ENCODE measurements around the gene TMEM135. TPM values are rescaled to one million over a fixed set of nuclear protein-coding genes. Genes with fewer than 3 reads are reported as not detected.
"Not testable (repeated sequence)": the region's sequence is repeated elsewhere in the genome, so short reads cannot be mapped to it uniquely, and the experiment has no call there.

TMEM135 gene
- total RNA-seq, 6 experiments from 2014 or later: 12.2 to 27.9 (median 18.8) TPM

DNA sequence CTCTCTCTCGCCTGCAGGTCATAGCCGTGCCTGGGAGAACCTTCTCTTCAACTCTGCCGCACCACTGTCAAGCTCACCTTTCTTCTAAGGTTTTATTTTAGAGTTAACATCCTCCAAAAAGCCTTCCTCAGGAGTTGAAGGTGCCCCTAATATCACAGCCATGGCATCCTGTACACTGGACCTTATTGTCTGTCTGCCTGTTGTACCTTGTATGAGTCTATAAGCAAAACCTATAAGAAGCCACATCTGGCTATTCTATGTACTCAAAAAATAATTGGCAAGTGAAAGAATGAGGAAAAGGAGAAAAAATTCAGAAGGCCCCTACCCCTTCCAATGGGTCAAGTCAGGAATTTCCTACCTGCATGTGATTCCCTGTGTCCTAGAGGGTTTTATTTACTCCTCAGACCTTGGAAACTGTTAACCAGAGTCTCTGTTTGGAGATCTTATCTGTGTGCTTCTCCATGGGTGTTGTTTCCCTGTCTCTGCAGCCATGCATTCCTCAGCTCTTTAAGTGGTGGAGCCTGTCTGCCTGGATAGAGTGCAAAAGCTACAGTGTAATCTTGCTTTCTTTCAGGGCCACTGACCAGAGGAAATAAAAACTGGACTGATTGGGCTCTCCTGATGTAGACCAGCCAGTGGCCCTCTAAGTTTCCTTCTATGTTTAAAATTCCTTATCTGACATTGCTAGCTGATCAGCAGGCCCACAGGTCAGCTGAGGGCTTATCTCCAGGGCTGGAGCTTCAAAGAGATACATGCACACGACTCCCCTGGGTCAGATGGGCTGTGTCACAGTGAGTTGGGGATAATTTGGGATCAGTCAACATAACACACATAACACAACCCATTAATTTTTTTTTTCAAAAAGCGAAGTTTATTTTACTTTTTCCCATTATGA, 37.6 kb upstream of the TMEM135 start:
- WGBS (ENCODE audit: insufficient coverage, low coverage, low lambda C conversion rate, missing lambda C conversion rate): 50% methylated on average over 4 of the region's 5 CpGs
- intact Hi-C loops (cut with DNase I): no loop called here
- DNase-seq: no peak
- no peaks in the 10 kb centered on the region for H3K36me3 ChIP-seq
- H3K4me1 ChIP-seq: no peaks in the 10 kb centered on the region
- ATAC-seq: peak in 3 of 4 donors; percentile 31 to 54 (median 38)
- no peaks in the 10 kb centered on the region for H3K27me3 ChIP-seq
- no peak overlapping the region for H3K4me3 ChIP-seq
- H3K9me3 ChIP-seq: no peaks in the 10 kb centered on the region
- TF ChIP-seq POLR2A (IDR thresholded peaks at IDR 0.05): no peak
- TF ChIP-seq, protein P1, sequence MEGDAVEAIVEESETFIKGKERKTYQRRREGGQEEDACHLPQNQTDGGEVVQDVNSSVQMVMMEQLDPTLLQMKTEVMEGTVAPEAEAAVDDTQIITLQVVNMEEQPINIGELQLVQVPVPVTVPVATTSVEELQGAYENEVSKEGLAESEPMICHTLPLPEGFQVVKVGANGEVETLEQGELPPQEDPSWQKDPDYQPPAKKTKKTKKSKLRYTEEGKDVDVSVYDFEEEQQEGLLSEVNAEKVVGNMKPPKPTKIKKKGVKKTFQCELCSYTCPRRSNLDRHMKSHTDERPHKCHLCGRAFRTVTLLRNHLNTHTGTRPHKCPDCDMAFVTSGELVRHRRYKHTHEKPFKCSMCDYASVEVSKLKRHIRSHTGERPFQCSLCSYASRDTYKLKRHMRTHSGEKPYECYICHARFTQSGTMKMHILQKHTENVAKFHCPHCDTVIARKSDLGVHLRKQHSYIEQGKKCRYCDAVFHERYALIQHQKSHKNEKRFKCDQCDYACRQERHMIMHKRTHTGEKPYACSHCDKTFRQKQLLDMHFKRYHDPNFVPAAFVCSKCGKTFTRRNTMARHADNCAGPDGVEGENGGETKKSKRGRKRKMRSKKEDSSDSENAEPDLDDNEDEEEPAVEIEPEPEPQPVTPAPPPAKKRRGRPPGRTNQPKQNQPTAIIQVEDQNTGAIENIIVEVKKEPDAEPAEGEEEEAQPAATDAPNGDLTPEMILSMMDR (IDR thresholded peaks at IDR 0.05): no peak
- H3K27ac ChIP-seq: no peak overlapping the region

- TF ChIP-seq POLR2A (IDR thresholded peaks at IDR 0.05): no peak
- TF ChIP-seq, protein P1 (IDR thresholded peaks at IDR 0.05): no peak
- intact Hi-C loops (cut with DNase I): no loop called here
- no peak for ATAC-seq
- Histone ChIP-seq H3K4me3 (no peak overlapping the region), H3K27ac (no peak overlapping the region), H3K27me3 (no peaks in the 10 kb centered on the region), H3K9me3 (no peaks in the 10 kb centered on the region), H3K4me1 (no peaks in the 10 kb centered on the region), H3K36me3 (no peaks in the 10 kb centered on the region)
- 86% methylated on average over 1 of the region's 1 CpG for WGBS (ENCODE audit: insufficient coverage, low coverage, low lambda C conversion rate, missing lambda C conversion rate)
- DNase-seq: no peak
These were observed 34.8 kb upstream of the TMEM135 start for GRCh38 chr11:87002918-87003317.

DNA sequence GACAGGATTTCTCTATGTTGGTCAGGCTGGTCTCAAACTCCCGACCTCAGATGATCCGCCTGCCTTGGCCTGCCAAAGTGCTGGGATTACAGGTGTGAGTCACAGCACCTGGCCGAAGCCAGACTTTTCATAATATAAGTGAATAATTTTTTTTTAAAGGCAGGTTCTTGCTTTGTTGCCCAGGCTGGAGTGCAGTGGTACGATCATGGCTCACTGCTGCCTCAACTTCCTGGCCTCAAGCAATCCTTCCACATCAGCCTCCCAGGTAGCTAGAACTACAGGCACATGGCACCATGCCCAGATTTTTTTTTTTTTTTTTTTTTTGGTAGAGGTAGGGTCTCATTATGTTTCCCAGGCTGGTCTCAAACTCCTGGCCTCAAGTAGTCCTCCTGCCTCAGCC, 33.5 kb upstream of the TMEM135 start:
- H3K27ac ChIP-seq; ATAC-seq; DNase-seq; H3K9me3 ChIP-seq; H3K27me3 ChIP-seq; H3K4me1 ChIP-seq; H3K36me3 ChIP-seq; intact Hi-C loops (cut with DNase I); H3K4me3 ChIP-seq: not testable (repeated sequence)
- 83% methylated on average over 4 of the region's 4 CpGs for WGBS (ENCODE audit: insufficient coverage, low coverage, low lambda C conversion rate, missing lambda C conversion rate)

DNA sequence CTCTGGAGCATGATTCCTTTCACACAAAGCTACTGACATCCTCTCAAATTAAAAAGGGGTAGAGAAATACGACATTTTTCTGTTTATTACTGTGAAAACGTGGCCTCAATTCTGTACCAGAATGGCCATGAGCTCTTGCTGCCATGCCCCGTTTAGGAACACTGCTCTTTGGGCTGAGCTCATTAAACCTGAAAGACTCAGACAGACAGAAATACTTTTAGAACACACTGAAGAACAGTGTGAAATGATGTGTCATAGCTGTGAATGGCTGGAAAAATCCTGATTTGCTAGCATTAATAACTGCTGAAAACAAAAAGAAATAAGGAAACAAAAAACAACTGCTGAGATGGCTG, 32.2 kb upstream of the TMEM135 start:
- ATAC-seq: no peak
- WGBS (ENCODE audit: insufficient coverage, low coverage, low lambda C conversion rate, missing lambda C conversion rate): 19% methylated on average over 3 of the region's 3 CpGs
- no peak overlapping the region for H3K4me3 ChIP-seq
- no peak for TF ChIP-seq POLR2A (IDR thresholded peaks at IDR 0.05)
- TF ChIP-seq, protein P1 (IDR thresholded peaks at IDR 0.05): no peak
- H3K36me3 ChIP-seq: no peaks in the 10 kb centered on the region
- intact Hi-C loops (cut with DNase I): no loop called here
- H3K27ac ChIP-seq: no peak overlapping the region
- H3K9me3 ChIP-seq: no peaks in the 10 kb centered on the region
- no peaks in the 10 kb centered on the region for H3K27me3 ChIP-seq
- no peaks in the 10 kb centered on the region for H3K4me1 ChIP-seq
- DNase-seq: no peak

- TF ChIP-seq POLR2A (IDR thresholded peaks at IDR 0.05): no peak
- TF ChIP-seq, protein P1 (IDR thresholded peaks at IDR 0.05): no peak
- no peak overlapping the region for H3K4me3 ChIP-seq
- intact Hi-C loops (cut with DNase I): no loop called here
- no peak for ATAC-seq
- no peaks in the 10 kb centered on the region for H3K27me3 ChIP-seq
- H3K4me1 ChIP-seq: no peaks in the 10 kb centered on the region
- 80% methylated on average over 4 of the region's 4 CpGs for WGBS (ENCODE audit: insufficient coverage, low coverage, low lambda C conversion rate, missing lambda C conversion rate)
- no peak overlapping the region for H3K27ac ChIP-seq
- no peaks in the 10 kb centered on the region for H3K36me3 ChIP-seq
- no peaks in the 10 kb centered on the region for H3K9me3 ChIP-seq
- no peak for DNase-seq
These were observed 31.7 kb upstream of the TMEM135 start for GRCh38 chr11:87006035-87006434.

Measured in right lobe of liver (tissue), 6 donors.